GM23248 (cell line): ENCODE results near the gene CTNNBIP1. TPM values are rescaled to one million over a fixed set of nuclear protein-coding genes. Genes with fewer than 3 reads are reported as not detected.
A peak's percentile ranks its signal among the peaks of the same experiment; 100 is the strongest.

Source experiments
- DNase-seq: peaks from one replicate; pipeline ENCODE4 v3.0.0-alpha.2; 2015
- H2AFZ ChIP-seq: fragments of 200-600 bp; sonication (generic); 2 replicates; pipeline ENCODE4 v1.6.1; 2016; ENCODE audit warnings: antibody characterized with exemption
- H3F3A ChIP-seq: fragments of 200-600 bp; sonication (generic); 2 replicates; pipeline ENCODE4 v1.6.1; 2016; ENCODE audit warnings: mild to moderate bottlenecking, antibody characterized with exemption, mixed run types; ENCODE audit not compliant: insufficient read depth
- H3K27ac ChIP-seq: fragments of 200-600 bp; sonication (generic); 2 replicates; pipeline ENCODE4 v1.5.1; 2016; ENCODE audit warnings: mild to moderate bottlenecking
- H3K27me3 ChIP-seq: fragments of 200-600 bp; sonication (generic); replicated peaks from 2 replicates; pipeline ENCODE4 v1.6.1; 2016; ENCODE audit warnings: mild to moderate bottlenecking; ENCODE audit not compliant: insufficient read depth
- H3K36me3 ChIP-seq: fragments of 200-600 bp; sonication (generic); 2 replicates; pipeline ENCODE4 v1.6.1; 2016; ENCODE audit warnings: low read depth, mild to moderate bottlenecking
- H3K4me1 ChIP-seq: fragments of 200-600 bp; sonication (generic); 2 replicates; pipeline ENCODE4 v1.6.1; 2016; ENCODE audit warnings: mild to moderate bottlenecking; ENCODE audit not compliant: insufficient read depth
- H3K4me2 ChIP-seq: fragments of 200-600 bp; sonication (generic); one replicate; pipeline ENCODE4 v1.6.1; 2016; ENCODE audit warnings: mild to moderate bottlenecking; ENCODE audit not compliant: unreplicated experiment
- H3K4me3 ChIP-seq: fragments of 200-600 bp; sonication (generic); 2 replicates; pipeline ENCODE4 v1.5.1; 2016; ENCODE audit warnings: mild to moderate bottlenecking
- H3K79me2 ChIP-seq: fragments of 200-600 bp; sonication (generic); 2 replicates; pipeline ENCODE4 v1.6.1; 2016; ENCODE audit warnings: mild to moderate bottlenecking; ENCODE audit not compliant: insufficient read depth
- H3K9ac ChIP-seq: fragments of 200-600 bp; sonication (generic); 2 replicates; pipeline ENCODE4 v1.6.1; 2016; ENCODE audit warnings: mild to moderate bottlenecking
- H3K9me2 ChIP-seq: fragments of 200-600 bp; sonication (generic); 2 replicates; pipeline ENCODE4 v1.6.1; 2016; ENCODE audit warnings: mixed run types, mild to moderate bottlenecking, moderate library complexity; ENCODE audit not compliant: insufficient read depth
- H3K9me3 ChIP-seq: fragments of 200-600 bp; sonication (generic); one replicate; pipeline ENCODE4 v1.6.1; 2017; ENCODE audit warnings: low read depth
- H4K20me1 ChIP-seq: fragments of 200-600 bp; sonication (generic); 2 replicates; pipeline ENCODE4 v1.6.0; 2016; ENCODE audit not compliant: insufficient read depth
- EZH2 ChIP-seq: fragments of 200-600 bp; sonication (generic); IDR thresholded peaks from 2 replicates; pipeline ENCODE4 v1.6.1; 2018; ENCODE audit warnings: antibody characterized with exemption, mild to moderate bottlenecking; ENCODE audit not compliant: insufficient read depth, poor library complexity, severe bottlenecking
- EZH2phosphoT487 ChIP-seq: fragments of 200-600 bp; sonication (generic); IDR thresholded peaks from 2 replicates; pipeline ENCODE4 v1.6.1; 2018; ENCODE audit warnings: antibody characterized with exemption, moderate library complexity, mild to moderate bottlenecking, low read depth; ENCODE audit not compliant: insufficient read depth
- WGBS, 2 experiments: methylation state at CpG; one replicate each; pipeline ENCODE4 v1.1.6; 2015 to 2017; ENCODE audit warnings: low lambda C conversion rate in 2 of 2, low coverage in 1 of 2; ENCODE audit errors: missing lambda C conversion rate in 2 of 2; 5-methylcytosine and 5-hydroxymethylcytosine counted together
- in situ Hi-C: fragments of 300-500 bp; cut with MboI; formaldehyde crosslinking; loops from 2 replicates; pipeline ENCODE4 v1.15.0; 2020
- polyA plus RNA-seq: library from polyadenylated mRNA; unstranded; fragments of >200 nt; fragmentation: Nextera tagmentation; extraction: Ambion mirVana; gene quantifications from 2 replicates; pipeline ENCODE4 v1.2.1, GENCODE V29; 2016
- total RNA-seq: library from RNA; depleted of rRNA; stranded (reverse); fragments of >200 nt; shearing (Covaris generic); gene quantifications from 2 replicates; pipeline ENCODE4 v1.2.3, GENCODE V29; 2014

CTNNBIP1 gene
- total and polyA plus RNA-seq, 2 experiments from 2014 or later, result 22.2 to 31.0 TPM

DNA sequence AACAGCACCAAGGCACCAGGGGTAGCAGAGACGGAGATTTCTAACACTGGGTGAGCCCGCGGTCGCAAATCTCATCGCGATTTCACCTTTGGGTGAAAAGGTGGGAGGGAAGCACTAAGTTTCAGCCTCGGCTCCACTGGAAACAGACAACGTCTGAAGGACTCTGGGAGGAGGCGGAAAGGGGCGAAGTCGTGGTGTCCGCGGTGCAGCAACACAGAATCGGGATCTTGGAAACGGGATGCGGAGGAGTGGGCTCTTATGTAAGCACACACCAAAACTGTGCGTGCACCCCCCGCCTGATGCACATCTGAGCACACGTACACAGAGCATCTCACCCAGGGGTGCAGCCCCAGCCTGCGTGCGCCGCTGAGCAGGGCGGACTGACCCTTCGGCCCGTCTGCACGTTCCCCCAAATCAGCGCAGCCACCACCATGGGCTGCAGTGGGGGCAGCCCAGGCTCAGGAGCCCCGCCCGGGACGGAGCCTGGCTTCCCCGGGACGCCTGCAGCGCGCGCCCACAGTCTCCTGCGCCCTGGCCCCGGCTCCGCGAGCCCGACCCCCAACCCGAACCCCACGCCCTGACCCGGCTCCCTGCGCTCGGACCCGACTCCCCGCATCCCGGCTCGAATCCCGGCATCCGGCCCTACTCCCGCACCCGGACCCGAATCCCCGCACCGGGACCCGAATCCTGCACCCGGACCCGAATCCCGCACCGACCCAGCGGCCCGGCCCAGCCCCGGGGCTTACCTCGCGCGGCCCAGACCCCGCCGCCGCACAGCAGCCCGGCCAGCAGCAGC, 87.0 kb downstream of the CTNNBIP1 start:
- DNase-seq, result peak; percentile 60
- Histone ChIP-seq H2AFZ (peak overlapping the region; percentile 66), H3K4me2 (peak overlapping the region; percentile 93), H3K4me1 (peaks cover 40% of the 10 kb centered on the region), H3F3A (peaks cover 35% of the 10 kb centered on the region), H3K36me3 (no peaks in the 10 kb centered on the region), H3K9me3 (no peaks in the 10 kb centered on the region), H3K79me2 (peaks cover 48% of the 10 kb centered on the region), H3K27me3 (no peaks in the 10 kb centered on the region), H3K4me3 (peak overlapping the region; percentile 89), H3K27ac (no peak overlapping the region), H3K9ac (peak overlapping the region; percentile 83), H3K9me2 (no peaks in the 10 kb centered on the region), H4K20me1 (0 out of 2 replicates have a peak, but pooled peaks cover 14% of the 10 kb centered on the region)
- in situ Hi-C loops, result no loop called here
- no peak for TF ChIP-seq EZH2phosphoT487
- TF ChIP-seq EZH2, result no peak
- WGBS, 2 experiments, result 1 to 2% methylated on average over 46 to 58 of the region's 71 CpGs

DNA sequence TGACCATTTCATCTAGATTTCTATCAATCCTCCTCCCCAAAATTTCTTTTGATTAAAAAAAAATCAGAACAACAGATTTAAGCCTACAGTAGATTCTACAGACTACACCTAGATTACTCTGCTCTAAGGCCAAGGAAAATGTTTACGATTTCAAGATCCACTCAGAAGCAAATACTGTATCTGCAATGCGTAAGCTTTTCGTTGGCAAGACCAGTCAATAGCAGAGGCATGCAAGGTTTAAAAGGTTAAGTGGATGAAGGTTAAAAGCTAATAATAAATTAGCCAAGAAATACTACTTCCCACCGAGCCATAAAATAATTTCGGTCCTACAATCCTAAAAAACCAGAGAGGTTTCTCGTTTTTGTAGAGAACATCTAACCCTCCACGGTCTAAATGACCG, 87.6 kb downstream of the CTNNBIP1 start:
- in situ Hi-C loops, result no loop called here
- Histone ChIP-seq H3F3A (peaks cover 35% of the 10 kb centered on the region), H3K4me2 (peak overlapping the region; percentile 93), H3K36me3 (no peaks in the 10 kb centered on the region), H2AFZ (peak overlapping the region; percentile 66), H3K9me3 (no peaks in the 10 kb centered on the region), H3K4me3 (peak overlapping the region; percentile 89), H3K27me3 (no peaks in the 10 kb centered on the region), H3K9ac (peak overlapping the region; percentile 83), H3K79me2 (peaks cover 54% of the 10 kb centered on the region), H3K4me1 (peaks cover 35% of the 10 kb centered on the region), H3K9me2 (no peaks in the 10 kb centered on the region), H3K27ac (no peak overlapping the region), H4K20me1 (0 out of 2 replicates have a peak, but pooled peaks cover 14% of the 10 kb centered on the region)
- TF ChIP-seq EZH2phosphoT487, result no peak
- TF ChIP-seq EZH2, result no peak
- DNase-seq, result peak; percentile 24
- 21 to 24% methylated on average over 8 of the region's 8 CpGs for WGBS, 2 experiments

DNA sequence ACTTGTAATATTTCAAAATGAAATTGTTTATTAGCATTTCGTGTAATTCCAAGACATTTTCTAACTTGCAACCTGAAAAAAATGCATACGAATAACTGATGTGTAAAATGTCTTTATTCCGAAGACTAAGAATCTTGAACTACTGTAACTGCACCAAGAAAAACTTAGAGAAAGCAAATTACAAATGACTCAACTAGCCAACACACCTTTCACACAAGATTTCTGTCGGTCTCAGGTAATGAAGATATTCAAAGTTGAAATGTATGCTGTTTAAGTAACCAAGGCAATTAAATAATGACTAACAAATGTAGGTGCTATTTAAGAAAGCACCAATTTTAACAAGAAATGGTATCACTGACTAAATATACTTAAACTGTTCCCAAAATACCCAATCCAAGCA, 88.4 kb downstream of the CTNNBIP1 start:
- H3K4me2 ChIP-seq, result peak overlapping the region; percentile 93
- no peak for DNase-seq
- H3F3A ChIP-seq, result peaks cover 28% of the 10 kb centered on the region
- no peak overlapping the region for H3K27ac ChIP-seq
- WGBS, 2 experiments, result 98 to 100% methylated on average over 4 of the region's 4 CpGs
- no peaks in the 10 kb centered on the region for H3K9me2 ChIP-seq
- peaks cover 28% of the 10 kb centered on the region for H3K4me1 ChIP-seq
- 0 out of 2 replicates have a peak, but pooled peaks cover 14% of the 10 kb centered on the region for H4K20me1 ChIP-seq
- TF ChIP-seq EZH2 (no peak), EZH2phosphoT487 (no peak)
- H3K9me3 ChIP-seq, result no peaks in the 10 kb centered on the region
- 0 out of 2 replicates have a peak overlapping the region, but pooled peaks have one; percentile 83 for H3K9ac ChIP-seq
- peaks cover 62% of the 10 kb centered on the region for H3K79me2 ChIP-seq
- no peaks in the 10 kb centered on the region for H3K36me3 ChIP-seq
- no peak overlapping the region for H2AFZ ChIP-seq
- in situ Hi-C loops, result no loop called here
- H3K27me3 ChIP-seq, result no peaks in the 10 kb centered on the region
- peak overlapping the region; percentile 89 for H3K4me3 ChIP-seq

DNA sequence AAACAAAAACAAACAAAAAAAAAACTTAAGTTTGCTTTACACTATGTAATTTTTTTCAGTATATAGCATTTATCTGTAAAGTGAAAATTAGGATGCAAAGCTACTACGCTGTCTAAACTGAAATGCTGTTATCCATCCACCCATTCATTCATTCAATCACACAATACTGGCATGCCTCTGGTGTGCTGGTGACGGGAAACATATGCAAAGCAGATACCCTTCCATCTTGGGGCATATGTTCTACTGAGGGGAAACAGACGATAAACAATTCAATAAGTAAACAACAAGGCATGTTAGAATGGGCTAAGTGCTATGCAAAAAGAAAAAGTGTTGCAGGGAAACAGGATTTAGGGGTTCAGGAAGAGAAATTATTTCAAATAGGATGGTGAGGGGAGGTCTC, 89.5 kb downstream of the CTNNBIP1 start:
- no peak for DNase-seq
- Histone ChIP-seq H3K27ac (no peak overlapping the region), H3K4me1 (peaks cover 21% of the 10 kb centered on the region), H3K4me3 (no peak overlapping the region), H3K9ac (no peak overlapping the region), H3K9me2 (no peaks in the 10 kb centered on the region), H3K36me3 (no peaks in the 10 kb centered on the region), H2AFZ (no peak overlapping the region), H3F3A (peaks cover 18% of the 10 kb centered on the region), H4K20me1 (0 out of 2 replicates have a peak, but pooled peaks cover 16% of the 10 kb centered on the region), H3K9me3 (no peaks in the 10 kb centered on the region), H3K27me3 (no peaks in the 10 kb centered on the region), H3K79me2 (peaks cover 73% of the 10 kb centered on the region), H3K4me2 (no peak overlapping the region)
- TF ChIP-seq EZH2phosphoT487 (no peak), EZH2 (no peak)
- WGBS, 2 experiments, result 98% methylated on average over 3 of the region's 3 CpGs
- in situ Hi-C loops, result no loop called here
